LNCaP clone FGC (cell line): ENCODE results near the gene GM2A.

ENCODE experiments used
- DNase-seq: peaks from one replicate; pipeline ENCODE4 v3.0.0-alpha.2; 2011; ENCODE audit warnings: low read depth
- H3K4me3 ChIP-seq: 2 replicates; pipeline ENCODE4 v1.5.1; 2011; ENCODE audit warnings: mild to moderate bottlenecking, low read depth, low read length, control low read depth
- TF ChIP-seq, protein P1 (sequence below): IDR thresholded peaks from 2 replicates; pipeline ENCODE4 v1.5.1; 2012; ENCODE audit warnings: mild to moderate bottlenecking; ENCODE audit not compliant: control insufficient read depth, insufficient read depth; ENCODE audit errors: extremely low read depth

The GM2A gene

DNA sequence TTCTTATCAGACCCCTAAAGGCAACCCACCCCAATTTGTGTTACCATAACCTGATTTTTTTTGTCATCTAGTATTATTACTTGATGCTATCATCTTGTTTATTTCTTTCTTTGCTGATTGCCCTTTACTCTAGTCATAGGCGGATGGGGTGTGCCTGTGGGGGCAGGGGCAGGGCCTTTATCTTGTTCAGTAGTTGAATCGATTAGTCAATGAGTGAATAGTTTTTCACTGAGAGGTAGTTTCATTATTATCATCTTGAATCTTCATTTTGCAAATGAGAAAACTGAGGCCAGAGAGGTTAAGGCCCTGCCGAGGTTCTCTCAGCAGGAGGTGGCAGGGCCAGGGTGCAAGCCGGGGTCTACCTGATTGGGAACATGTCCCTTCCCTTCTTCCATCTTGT lies 9.4 kb upstream of the GM2A start:
- no peak for DNase-seq
- H3K4me3 ChIP-seq: no peak overlapping the region
- TF ChIP-seq, protein P1, sequence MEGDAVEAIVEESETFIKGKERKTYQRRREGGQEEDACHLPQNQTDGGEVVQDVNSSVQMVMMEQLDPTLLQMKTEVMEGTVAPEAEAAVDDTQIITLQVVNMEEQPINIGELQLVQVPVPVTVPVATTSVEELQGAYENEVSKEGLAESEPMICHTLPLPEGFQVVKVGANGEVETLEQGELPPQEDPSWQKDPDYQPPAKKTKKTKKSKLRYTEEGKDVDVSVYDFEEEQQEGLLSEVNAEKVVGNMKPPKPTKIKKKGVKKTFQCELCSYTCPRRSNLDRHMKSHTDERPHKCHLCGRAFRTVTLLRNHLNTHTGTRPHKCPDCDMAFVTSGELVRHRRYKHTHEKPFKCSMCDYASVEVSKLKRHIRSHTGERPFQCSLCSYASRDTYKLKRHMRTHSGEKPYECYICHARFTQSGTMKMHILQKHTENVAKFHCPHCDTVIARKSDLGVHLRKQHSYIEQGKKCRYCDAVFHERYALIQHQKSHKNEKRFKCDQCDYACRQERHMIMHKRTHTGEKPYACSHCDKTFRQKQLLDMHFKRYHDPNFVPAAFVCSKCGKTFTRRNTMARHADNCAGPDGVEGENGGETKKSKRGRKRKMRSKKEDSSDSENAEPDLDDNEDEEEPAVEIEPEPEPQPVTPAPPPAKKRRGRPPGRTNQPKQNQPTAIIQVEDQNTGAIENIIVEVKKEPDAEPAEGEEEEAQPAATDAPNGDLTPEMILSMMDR: no peak

- H3K4me3 ChIP-seq: no peak overlapping the region
- no peak for DNase-seq
- TF ChIP-seq, protein P1: no peak
Observed at GRCh38 chr5:151244206-151244605, 8.8 kb upstream of the GM2A start.

DNA sequence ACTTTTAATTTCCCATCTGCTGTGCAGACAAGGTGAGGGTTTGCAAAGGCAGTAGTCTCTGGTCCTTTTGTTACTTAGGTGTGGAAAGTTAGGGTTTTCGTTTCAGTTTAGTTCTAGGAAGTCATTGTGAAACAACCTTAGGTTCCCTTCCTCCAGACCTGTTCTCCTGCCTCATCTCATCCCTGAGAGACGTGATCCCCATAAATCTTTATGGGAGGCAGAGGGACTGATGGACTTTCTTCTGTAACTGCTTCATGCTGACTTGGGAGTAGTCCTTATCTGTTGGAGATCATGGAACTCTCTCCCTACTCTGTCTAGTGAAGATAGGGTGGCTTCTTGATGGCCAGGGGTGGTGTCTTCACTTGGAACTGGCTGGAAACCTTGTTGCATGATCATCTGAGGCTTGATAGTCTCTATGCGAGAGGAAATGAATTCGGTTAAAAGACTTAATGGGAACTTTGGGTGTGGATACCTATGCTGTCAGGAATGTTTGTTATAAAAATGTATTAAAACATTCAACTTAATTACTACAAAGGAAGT lies 7.2 kb upstream of the GM2A start:
- TF ChIP-seq, protein P1: no peak
- DNase-seq: no peak

DNA sequence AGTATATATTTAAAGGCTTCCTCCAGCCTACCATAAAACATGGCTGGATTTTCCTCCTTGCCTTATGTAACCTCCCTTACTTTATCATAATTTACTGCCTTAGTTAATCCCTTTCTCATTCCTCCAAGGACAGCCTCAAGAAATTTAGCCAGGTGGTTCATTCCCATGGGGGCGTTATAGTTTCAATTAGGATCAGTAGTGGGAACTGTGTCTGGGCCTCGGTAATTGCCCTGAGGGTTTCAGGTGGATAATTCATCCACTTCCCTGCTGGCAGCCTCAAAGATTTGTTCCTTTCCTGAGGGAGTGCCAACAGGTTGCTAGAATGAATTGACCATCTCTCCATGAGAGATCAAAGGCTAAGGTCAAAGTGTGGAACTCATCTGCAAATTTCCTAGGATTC lies 4.3 kb upstream of the GM2A start:
- no peak for DNase-seq
- H3K4me3 ChIP-seq: no peak overlapping the region
- TF ChIP-seq, protein P1: no peak

More for the DNA sequence above, 7.2 kb upstream of the GM2A start:
- no peak overlapping the region for H3K4me3 ChIP-seq

DNA sequence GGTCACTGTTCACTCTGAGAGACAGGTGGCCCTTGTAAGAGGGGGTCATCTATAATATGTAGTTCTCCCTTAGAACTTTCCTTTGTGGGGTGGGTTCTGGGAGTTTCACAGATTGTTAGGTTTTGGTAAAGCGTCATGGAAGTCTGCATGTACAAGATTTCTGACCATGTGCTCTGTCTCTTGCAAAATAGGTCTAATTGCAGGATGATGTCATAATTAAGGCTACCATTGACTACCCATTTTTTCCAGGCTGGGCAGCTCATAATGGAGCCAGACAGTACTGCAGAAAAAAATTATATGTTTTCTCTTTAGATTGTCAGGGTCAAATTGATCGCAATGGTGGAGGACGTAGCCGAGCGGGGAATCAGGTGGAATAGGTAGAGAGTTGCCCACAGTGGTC lies 3.7 kb upstream of the GM2A start:
- DNase-seq: no peak
- TF ChIP-seq, protein P1: no peak
- H3K4me3 ChIP-seq: no peak overlapping the region

DNA sequence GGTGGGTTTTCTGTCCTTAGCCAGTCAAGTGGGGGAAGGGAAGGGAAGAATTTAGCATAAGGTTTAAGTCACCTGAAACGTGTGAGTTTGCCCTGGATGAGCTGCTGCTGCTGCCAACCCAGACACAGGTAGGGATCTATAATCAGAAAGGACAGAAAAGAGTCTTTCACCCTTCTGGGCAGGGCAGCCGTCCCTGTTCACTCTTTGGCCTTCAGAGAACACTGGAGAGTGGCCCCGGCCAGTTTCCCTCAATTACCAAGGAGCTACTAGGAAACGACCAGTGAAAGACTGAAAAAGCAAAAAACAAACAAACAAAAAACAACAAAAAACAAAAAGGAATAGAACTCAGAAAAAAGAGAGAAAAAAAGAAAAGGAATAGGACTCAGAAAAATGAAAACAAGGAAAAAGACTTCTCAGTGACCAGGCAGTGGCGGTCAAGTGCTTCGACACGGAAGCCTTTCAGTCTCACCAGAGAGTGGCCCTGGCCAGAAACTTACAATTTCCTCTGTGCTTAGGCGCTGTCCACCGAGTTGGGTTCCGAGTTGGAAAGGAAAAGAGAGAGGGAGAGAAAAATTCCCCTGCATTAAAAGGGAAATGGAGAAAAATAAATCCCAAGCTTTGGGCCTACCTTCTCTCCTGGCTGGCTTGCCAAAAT lies 2.5 kb upstream of the GM2A start:
- TF ChIP-seq, protein P1: no peak
- no peak overlapping the region for H3K4me3 ChIP-seq
- no peak for DNase-seq
